Measurements from ENCODE around the gene TTC22. TPM values are rescaled to one million over a fixed set of nuclear protein-coding genes. Genes with fewer than 3 reads are reported as not detected.
"Not testable (repeated sequence)": the region's sequence is repeated elsewhere in the genome, so short reads cannot be mapped to it uniquely, and the experiment has no call there.

The TTC22 gene
- total RNA-seq, 2 experiments from 2014 or later = 9.1 to 17.9 TPM

- Mint-ChIP-seq H3K4me1 (no peaks in the 10 kb centered on the region), H3K4me3 (no peak overlapping the region), H3K36me3 (peaks cover 13% of the 10 kb centered on the region), H3K27ac (no peak overlapping the region), H3K27me3 (no peaks in the 10 kb centered on the region), H3K9me3 (ENCODE audit: low read depth) (no peaks in the 10 kb centered on the region)
- DNase-seq = no peak
- CTCF ChIA-PET = no interaction called here
- ATAC-seq = no peak
Observed at GRCh38 chr1:54782588-54782987, 18.5 kb downstream of the TTC22 start.

GRCh38 chr1:54782156-54782555 is 19.0 kb downstream of the TTC22 start:
- Mint-ChIP-seq H3K4me3 (no peak overlapping the region), H3K9me3 (ENCODE audit: low read depth) (no peaks in the 10 kb centered on the region), H3K27me3 (no peaks in the 10 kb centered on the region), H3K27ac (no peak overlapping the region), H3K4me1 (no peaks in the 10 kb centered on the region), H3K36me3 (peaks cover 13% of the 10 kb centered on the region)
- ATAC-seq = no peak
- CTCF ChIA-PET = no interaction called here
- DNase-seq = no peak

GRCh38 chr1:54781023-54781723 is 19.9 kb downstream of the TTC22 start:
- DNase-seq = no peak
- no peak overlapping the region for H3K27ac Mint-ChIP-seq
- no peak for ATAC-seq
- CTCF ChIA-PET = interaction anchor here (0.9 to 1.3 kb wide), 3 partner anchors 19 to 30 kb away, joined by 3 read pairs; partner anchors contain the start of gene TTC22
- no peaks in the 10 kb centered on the region for H3K9me3 Mint-ChIP-seq (ENCODE audit: low read depth)
- no peaks in the 10 kb centered on the region for H3K27me3 Mint-ChIP-seq
- no peaks in the 10 kb centered on the region for H3K4me1 Mint-ChIP-seq
- H3K36me3 Mint-ChIP-seq = peaks cover 13% of the 10 kb centered on the region
- H3K4me3 Mint-ChIP-seq = no peak overlapping the region

- DNase-seq (no peak), ATAC-seq (no peak)
- CTCF ChIA-PET = interaction anchor here (0.6 kb wide), 1 partner anchor 1305 kb away, joined by 3 read pairs; no protein-coding TSS in a partner anchor
- H3K27me3 Mint-ChIP-seq = no peaks in the 10 kb centered on the region
- H3K27ac Mint-ChIP-seq = no peak overlapping the region
- H3K9me3 Mint-ChIP-seq (ENCODE audit: low read depth) = no peaks in the 10 kb centered on the region
- peaks cover 7% of the 10 kb centered on the region for H3K36me3 Mint-ChIP-seq
- H3K4me1 Mint-ChIP-seq = peaks cover 2% of the 10 kb centered on the region
- no peak overlapping the region for H3K4me3 Mint-ChIP-seq
Observed at GRCh38 chr1:54777431-54777830, 23.7 kb downstream of the TTC22 start.

- Mint-ChIP-seq H3K4me3 (no peak overlapping the region), H3K9me3 (ENCODE audit: low read depth) (no peaks in the 10 kb centered on the region), H3K4me1 (peaks cover 2% of the 10 kb centered on the region), H3K27ac (no peak overlapping the region), H3K27me3 (no peaks in the 10 kb centered on the region), H3K36me3 (peaks cover 7% of the 10 kb centered on the region)
- CTCF ChIA-PET = interaction anchor here (0.6 to 1.5 kb wide), 2 partner anchors 11 to 1304 kb away, joined by 3 to 6 read pairs; no protein-coding TSS in a partner anchor
- DNase-seq = no peak
- no peak for ATAC-seq
Observed at GRCh38 chr1:54777011-54777410, 24.1 kb downstream of the TTC22 start.

GRCh38 chr1:54775828-54776721 is 25.0 kb downstream of the TTC22 start:
- not testable (repeated sequence) for H3K4me1 Mint-ChIP-seq; H3K27me3 Mint-ChIP-seq; H3K36me3 Mint-ChIP-seq; DNase-seq; H3K9me3 Mint-ChIP-seq (ENCODE audit: low read depth); ATAC-seq; H3K4me3 Mint-ChIP-seq; H3K27ac Mint-ChIP-seq
- CTCF ChIA-PET = interaction anchor here (0.8 to 1.5 kb wide), 3 partner anchors 10 to 25 kb away, joined by 3 to 6 read pairs (median 3); partner anchors contain the start of gene TTC22

GRCh38 chr1:54774820-54775498 is 26.2 kb downstream of the TTC22 start:
- Mint-ChIP-seq H3K27me3 (no peaks in the 10 kb centered on the region), H3K36me3 (peaks cover 2% of the 10 kb centered on the region), H3K9me3 (ENCODE audit: low read depth) (no peaks in the 10 kb centered on the region), H3K27ac (no peak overlapping the region), H3K4me1 (peaks cover 2% of the 10 kb centered on the region), H3K4me3 (no peak overlapping the region)
- no peak for DNase-seq
- no peak for ATAC-seq
- CTCF ChIA-PET = interaction anchor here (1.0 kb wide), 1 partner anchor 26 kb away, joined by 3 read pairs; the partner anchor contains the start of gene TTC22

- no peaks in the 10 kb centered on the region for H3K36me3 Mint-ChIP-seq
- no peak for DNase-seq
- H3K4me1 Mint-ChIP-seq = peaks cover 2% of the 10 kb centered on the region
- no peak for ATAC-seq
- no peak overlapping the region for H3K4me3 Mint-ChIP-seq
- no peaks in the 10 kb centered on the region for H3K27me3 Mint-ChIP-seq
- H3K27ac Mint-ChIP-seq = no peak overlapping the region
- CTCF ChIA-PET = no interaction called here
- no peaks in the 10 kb centered on the region for H3K9me3 Mint-ChIP-seq (ENCODE audit: low read depth)
Observed at GRCh38 chr1:54772951-54773350, 28.2 kb downstream of the TTC22 start.

GRCh38 chr1:54768093-54768492 is 33.0 kb downstream of the TTC22 start:
- Mint-ChIP-seq H3K4me1 (peaks cover 13% of the 10 kb centered on the region), H3K4me3 (no peak overlapping the region), H3K27me3 (no peaks in the 10 kb centered on the region), H3K36me3 (no peaks in the 10 kb centered on the region), H3K27ac (no peak overlapping the region), H3K9me3 (ENCODE audit: low read depth) (no peaks in the 10 kb centered on the region)
- ATAC-seq (no peak), DNase-seq (peak; percentile 47)
- CTCF ChIA-PET = interaction anchor here (0.8 to 4.5 kb wide), 4 partner anchors 25 to 33 kb away, joined by 3 to 20 read pairs (median 3); partner anchors contain the start of gene TTC22

- Mint-ChIP-seq H3K4me1 (peaks cover 18% of the 10 kb centered on the region), H3K4me3 (no peak overlapping the region), H3K27ac (no peak overlapping the region), H3K9me3 (ENCODE audit: low read depth) (no peaks in the 10 kb centered on the region), H3K36me3 (no peaks in the 10 kb centered on the region), H3K27me3 (no peaks in the 10 kb centered on the region)
- no peak for DNase-seq
- CTCF ChIA-PET = interaction anchor here (1.0 to 4.5 kb wide), 3 partner anchors 25 to 33 kb away, joined by 3 to 20 read pairs (median 3); partner anchors contain the start of gene TTC22
- ATAC-seq = no peak
Observed at GRCh38 chr1:54767526-54767925, 33.6 kb downstream of the TTC22 start.

GRCh38 chr1:54766726-54767125 is 34.4 kb downstream of the TTC22 start:
- no peak overlapping the region for H3K4me3 Mint-ChIP-seq
- no peak overlapping the region for H3K27ac Mint-ChIP-seq
- H3K36me3 Mint-ChIP-seq = no peaks in the 10 kb centered on the region
- H3K27me3 Mint-ChIP-seq = no peaks in the 10 kb centered on the region
- CTCF ChIA-PET = interaction anchor here (2.4 to 4.5 kb wide), 2 partner anchors 10 to 34 kb away, joined by 6 to 20 read pairs; partner anchors contain the start of gene TTC22
- no peaks in the 10 kb centered on the region for H3K9me3 Mint-ChIP-seq (ENCODE audit: low read depth)
- no peak for ATAC-seq
- peaks cover 18% of the 10 kb centered on the region for H3K4me1 Mint-ChIP-seq
- DNase-seq = no peak

GRCh38 chr1:54764922-54765561 is 36.1 kb downstream of the TTC22 start:
- H3K27ac Mint-ChIP-seq = peak overlapping the region; percentile 63
- ATAC-seq (peak; percentile 22), DNase-seq (no peak)
- peak overlapping the region; percentile 92 for H3K4me3 Mint-ChIP-seq
- no peaks in the 10 kb centered on the region for H3K9me3 Mint-ChIP-seq (ENCODE audit: low read depth)
- CTCF ChIA-PET = interaction anchor here (1.7 to 4.5 kb wide), 3 partner anchors 11 to 40 kb away, joined by 6 to 20 read pairs (median 7); partner anchors contain the start of gene TTC22
- H3K4me1 Mint-ChIP-seq = peaks cover 18% of the 10 kb centered on the region
- no peaks in the 10 kb centered on the region for H3K36me3 Mint-ChIP-seq
- no peaks in the 10 kb centered on the region for H3K27me3 Mint-ChIP-seq
